HL-60 (cell line): ENCODE results near the gene NFIB.

Source experiments
- GABPA ChIP-seq: IDR thresholded peaks from 2 replicates; pipeline ENCODE4 v1.6.1; 2012; ENCODE audit warnings: low read depth
- POLR2AphosphoS5 ChIP-seq: IDR thresholded peaks from 2 replicates; pipeline ENCODE4 v1.6.1; 2012; ENCODE audit warnings: low read depth
- TF ChIP-seq, protein P1 (sequence below): IDR thresholded peaks from one replicate; pipeline ENCODE4 v1.5.1; 2011; ENCODE audit warnings: low read length, control low read depth, inconsistent platforms; ENCODE audit not compliant: insufficient read depth
- TF ChIP-seq, protein P2 (sequence below): IDR thresholded peaks from 2 replicates; pipeline ENCODE4 v1.6.1; 2012; ENCODE audit warnings: low read depth; ENCODE audit not compliant: insufficient replicate concordance

DNA sequence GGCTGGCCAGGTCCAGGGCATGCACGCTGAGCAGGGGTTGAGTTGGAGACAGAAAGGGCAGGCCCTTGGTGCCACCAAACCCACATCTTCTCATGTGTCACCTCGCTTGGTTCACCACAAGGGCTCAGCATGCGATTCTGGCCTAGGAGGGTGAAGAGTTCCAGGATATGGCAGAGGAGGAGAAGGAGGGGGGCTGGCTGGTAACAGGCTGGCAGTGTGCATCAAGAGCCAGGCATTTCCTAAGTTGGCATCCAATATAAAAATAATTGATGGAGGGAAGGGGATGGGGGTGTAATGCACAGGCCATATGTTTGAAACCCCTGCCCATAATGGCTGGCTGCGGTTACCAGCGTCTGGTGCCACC is 255.6 kb downstream of the NFIB start:
- TF ChIP-seq, protein P1, sequence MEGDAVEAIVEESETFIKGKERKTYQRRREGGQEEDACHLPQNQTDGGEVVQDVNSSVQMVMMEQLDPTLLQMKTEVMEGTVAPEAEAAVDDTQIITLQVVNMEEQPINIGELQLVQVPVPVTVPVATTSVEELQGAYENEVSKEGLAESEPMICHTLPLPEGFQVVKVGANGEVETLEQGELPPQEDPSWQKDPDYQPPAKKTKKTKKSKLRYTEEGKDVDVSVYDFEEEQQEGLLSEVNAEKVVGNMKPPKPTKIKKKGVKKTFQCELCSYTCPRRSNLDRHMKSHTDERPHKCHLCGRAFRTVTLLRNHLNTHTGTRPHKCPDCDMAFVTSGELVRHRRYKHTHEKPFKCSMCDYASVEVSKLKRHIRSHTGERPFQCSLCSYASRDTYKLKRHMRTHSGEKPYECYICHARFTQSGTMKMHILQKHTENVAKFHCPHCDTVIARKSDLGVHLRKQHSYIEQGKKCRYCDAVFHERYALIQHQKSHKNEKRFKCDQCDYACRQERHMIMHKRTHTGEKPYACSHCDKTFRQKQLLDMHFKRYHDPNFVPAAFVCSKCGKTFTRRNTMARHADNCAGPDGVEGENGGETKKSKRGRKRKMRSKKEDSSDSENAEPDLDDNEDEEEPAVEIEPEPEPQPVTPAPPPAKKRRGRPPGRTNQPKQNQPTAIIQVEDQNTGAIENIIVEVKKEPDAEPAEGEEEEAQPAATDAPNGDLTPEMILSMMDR, result no peak
- TF ChIP-seq POLR2AphosphoS5 (no peak), GABPA (no peak)
- TF ChIP-seq, protein P2, sequence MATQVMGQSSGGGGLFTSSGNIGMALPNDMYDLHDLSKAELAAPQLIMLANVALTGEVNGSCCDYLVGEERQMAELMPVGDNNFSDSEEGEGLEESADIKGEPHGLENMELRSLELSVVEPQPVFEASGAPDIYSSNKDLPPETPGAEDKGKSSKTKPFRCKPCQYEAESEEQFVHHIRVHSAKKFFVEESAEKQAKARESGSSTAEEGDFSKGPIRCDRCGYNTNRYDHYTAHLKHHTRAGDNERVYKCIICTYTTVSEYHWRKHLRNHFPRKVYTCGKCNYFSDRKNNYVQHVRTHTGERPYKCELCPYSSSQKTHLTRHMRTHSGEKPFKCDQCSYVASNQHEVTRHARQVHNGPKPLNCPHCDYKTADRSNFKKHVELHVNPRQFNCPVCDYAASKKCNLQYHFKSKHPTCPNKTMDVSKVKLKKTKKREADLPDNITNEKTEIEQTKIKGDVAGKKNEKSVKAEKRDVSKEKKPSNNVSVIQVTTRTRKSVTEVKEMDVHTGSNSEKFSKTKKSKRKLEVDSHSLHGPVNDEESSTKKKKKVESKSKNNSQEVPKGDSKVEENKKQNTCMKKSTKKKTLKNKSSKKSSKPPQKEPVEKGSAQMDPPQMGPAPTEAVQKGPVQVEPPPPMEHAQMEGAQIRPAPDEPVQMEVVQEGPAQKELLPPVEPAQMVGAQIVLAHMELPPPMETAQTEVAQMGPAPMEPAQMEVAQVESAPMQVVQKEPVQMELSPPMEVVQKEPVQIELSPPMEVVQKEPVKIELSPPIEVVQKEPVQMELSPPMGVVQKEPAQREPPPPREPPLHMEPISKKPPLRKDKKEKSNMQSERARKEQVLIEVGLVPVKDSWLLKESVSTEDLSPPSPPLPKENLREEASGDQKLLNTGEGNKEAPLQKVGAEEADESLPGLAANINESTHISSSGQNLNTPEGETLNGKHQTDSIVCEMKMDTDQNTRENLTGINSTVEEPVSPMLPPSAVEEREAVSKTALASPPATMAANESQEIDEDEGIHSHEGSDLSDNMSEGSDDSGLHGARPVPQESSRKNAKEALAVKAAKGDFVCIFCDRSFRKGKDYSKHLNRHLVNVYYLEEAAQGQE, result no peak
